Activated CD4-positive, alpha-beta T cell treated with anti-CD3 and anti-CD28 coated beads, Interleukin-2, amount 50 U/mL, for 24 hours (primary cell): ENCODE data around the gene DUSP23.
A peak's percentile ranks its signal among the peaks of the same experiment; 100 is the strongest.

Experiments
- DNase-seq, 2 donors: peaks; one replicate each; pipeline ENCODE4 v3.0.0-alpha.2; 2020; ENCODE audit warnings: low read depth in 1 of 2, low spot score in 1 of 2

Gene DUSP23

GRCh38 chr1:159783724-159784123, 3.0 kb downstream of the DUSP23 start:
- no peak for DNase-seq

GRCh38 chr1:159786465-159786864, 5.7 kb downstream of the DUSP23 start:
- DNase-seq = no peak

- DNase-seq = no peak
Measured at GRCh38 chr1:159786966-159787365, 6.2 kb downstream of the DUSP23 start.

- no peak for DNase-seq
Measured at GRCh38 chr1:159790237-159790917, 9.6 kb downstream of the DUSP23 start.

GRCh38 chr1:159791031-159791430, 10.3 kb downstream of the DUSP23 start:
- no peak for DNase-seq

GRCh38 chr1:159791461-159791860, 10.7 kb downstream of the DUSP23 start:
- DNase-seq = no peak

- no peak for DNase-seq
Measured at GRCh38 chr1:159795534-159795933, 14.8 kb downstream of the DUSP23 start.

GRCh38 chr1:159798893-159799292, 18.1 kb downstream of the DUSP23 start:
- DNase-seq = peak in 1 of 2 donors; percentile 30

- DNase-seq = no peak
Measured at GRCh38 chr1:159799446-159799985, 18.8 kb downstream of the DUSP23 start.

GRCh38 chr1:159800177-159800930, 19.6 kb downstream of the DUSP23 start:
- no peak for DNase-seq

GRCh38 chr1:159802111-159802510, 21.3 kb downstream of the DUSP23 start, which contains the start of gene FCRL6:
Gene FCRL6 (plus strand): TSS chr1:159802360. CDS start chr1:159802425, 65 bp downstream.
- DNase-seq = no peak

- no peak for DNase-seq
Measured at GRCh38 chr1:159803956-159804689, 23.4 kb downstream of the DUSP23 start.

- no peak for DNase-seq
Measured at GRCh38 chr1:159804924-159805323, 24.2 kb downstream of the DUSP23 start.

GRCh38 chr1:159815926-159816325, 35.2 kb downstream of the DUSP23 start:
- no peak for DNase-seq

GRCh38 chr1:159817276-159818041, 36.7 kb downstream of the DUSP23 start:
- DNase-seq = no peak

- DNase-seq = no peak
Measured at GRCh38 chr1:159821171-159821867, 40.6 kb downstream of the DUSP23 start.

GRCh38 chr1:159823406-159823805, 42.6 kb downstream of the DUSP23 start:
- DNase-seq = no peak

GRCh38 chr1:159825564-159825963, 44.8 kb downstream of the DUSP23 start:
- DNase-seq = no peak

- DNase-seq = peak in 1 of 2 donors; percentile 24
Measured at GRCh38 chr1:159826441-159827101, 45.8 kb downstream of the DUSP23 start, which contains the start of gene SLAMF8. Gene SLAMF8 (plus strand): TSS chr1:159826873. CDS start chr1:159826899, 26 bp downstream.

GRCh38 chr1:159827102-159827490, 46.3 kb downstream of the DUSP23 start:
- no peak for DNase-seq
